SK-N-SH treated with all-trans-retinoic acid at 6 μM for 48 hours (cell line): ENCODE results near the gene KCNG3.
"Not testable (repeated sequence)": the region's sequence is repeated elsewhere in the genome, so short reads cannot be mapped to it uniquely, and the experiment has no call there.

Experiments
- ARNTL ChIP-seq: fragments of 450-650 bp; formaldehyde crosslinking; IDR thresholded peaks from 2 replicates; pipeline ENCODE4 v1.5.0; 2020; ENCODE audit warnings: low read depth, mild to moderate bottlenecking, moderate library complexity, borderline replicate concordance
- BACH2 ChIP-seq: fragments of 250-450 bp; sonication (Bioruptor Pico); IDR thresholded peaks from 2 replicates; pipeline ENCODE4 v1.9.0; 2021; ENCODE audit warnings: mild to moderate bottlenecking, borderline replicate concordance
- CREB5 ChIP-seq: fragments of 250-450 bp; sonication (Bioruptor Pico); IDR thresholded peaks from 2 replicates; pipeline ENCODE4 v1.5.1; 2020; ENCODE audit warnings: low read depth, mild to moderate bottlenecking, moderate library complexity
- CSRNP3 ChIP-seq: fragments of 250-450 bp; sonication (Bioruptor Pico); IDR thresholded peaks from 2 replicates; pipeline ENCODE4 v1.5.1; 2021; ENCODE audit warnings: mild to moderate bottlenecking, moderate library complexity
- ISL1 ChIP-seq: fragments of 250-450 bp; sonication (Bioruptor Pico); IDR thresholded peaks from 2 replicates; pipeline ENCODE4 v2.1.2; 2022; ENCODE audit warnings: mild to moderate bottlenecking, moderate library complexity
- OSR1 ChIP-seq: fragments of 250-450 bp; sonication (Bioruptor Pico); IDR thresholded peaks from 2 replicates; pipeline ENCODE4 v1.8.0; 2022; ENCODE audit warnings: moderate library complexity, mild to moderate bottlenecking, inconsistent platforms
- PATZ1 ChIP-seq: fragments of 250-450 bp; sonication (Bioruptor Pico); IDR thresholded peaks from 2 replicates; pipeline ENCODE4 v1.8.0; 2020; ENCODE audit warnings: mild to moderate bottlenecking, moderate library complexity, borderline replicate concordance
- POU6F1 ChIP-seq: fragments of 250-450 bp; sonication (Bioruptor Pico); IDR thresholded peaks from 2 replicates; pipeline ENCODE4 v1.8.0; 2021; ENCODE audit warnings: low read depth, mild to moderate bottlenecking, moderate library complexity, borderline replicate concordance
- TSHZ2 ChIP-seq: fragments of 250-450 bp; sonication (Bioruptor Pico); IDR thresholded peaks from 2 replicates; pipeline ENCODE4 v1.5.0; 2020; ENCODE audit warnings: mild to moderate bottlenecking, moderate library complexity
- ZFP3 ChIP-seq: fragments of 250-450 bp; sonication (Bioruptor Pico); IDR thresholded peaks from 2 replicates; pipeline ENCODE4 v1.5.0; 2020; ENCODE audit warnings: mild to moderate bottlenecking, moderate library complexity
- ZFP30 ChIP-seq: fragments of 450-650 bp; formaldehyde crosslinking; IDR thresholded peaks from 2 replicates; pipeline ENCODE4 v1.5.0; 2022; ENCODE audit warnings: mild to moderate bottlenecking, moderate library complexity
- ZNF565 ChIP-seq: fragments of 450-650 bp; formaldehyde crosslinking; conservative IDR thresholded peaks from 2 replicates; pipeline ENCODE4 v1.5.0; 2020; ENCODE audit warnings: low read depth, mild to moderate bottlenecking, moderate library complexity
- ZNF70 ChIP-seq: fragments of 450-650 bp; formaldehyde crosslinking; IDR thresholded peaks from 2 replicates; pipeline ENCODE4 v1.5.0; 2020; ENCODE audit warnings: mild to moderate bottlenecking, moderate library complexity
- ZNF8 ChIP-seq: fragments of 450-650 bp; formaldehyde crosslinking; IDR thresholded peaks from 2 replicates; pipeline ENCODE4 v1.5.0; 2020; ENCODE audit warnings: mild to moderate bottlenecking, moderate library complexity

- not testable (repeated sequence) for TF ChIP-seq CSRNP3; PATZ1 (CRISPR knock-in tag); CREB5 (CRISPR knock-in tag); ZNF8 (CRISPR knock-in tag); ARNTL (CRISPR knock-in tag); ZFP30; ZFP3 (CRISPR knock-in tag); TSHZ2 (CRISPR knock-in tag); BACH2 (CRISPR knock-in tag); POU6F1 (CRISPR knock-in tag); ZNF70; ZNF565 (CRISPR knock-in tag); OSR1 (CRISPR knock-in tag); ISL1 (CRISPR knock-in tag)
These were observed 95.7 kb downstream of the KCNG3 start for GRCh38 chr2:42398052-42398451.
